Activated T-helper 1 cell treated with anti-CD3 and anti-CD28 coated beads, Interleukin-12 subunit alpha, Interleukin-12 subunit beta, Interleukin-2, Interleukin-4 antibody, amounts not matched to agents 30 ng/mL and 10 ng/mL and 1 ng/mL, durations not matched to agents 14 hours and 24 hours and 36 hours (primary cell): Measurements from ENCODE around the gene ABHD13. TPM values are rescaled to one million over a fixed set of nuclear protein-coding genes. Genes with fewer than 3 reads are reported as not detected.

Source experiments
- DNase-seq: peaks from one replicate; pipeline ENCODE4 v3.0.0; 2021; ENCODE audit warnings: low spot score
- H3K27ac Mint-ChIP-seq: one replicate; pipeline ENCODE4 v1.8.0; 2021; ENCODE audit warnings: mild to moderate bottlenecking, mixed read lengths
- H3K27me3 Mint-ChIP-seq: one replicate; pipeline ENCODE4 v1.8.0; 2022; ENCODE audit warnings: mild to moderate bottlenecking, moderate library complexity, mixed read lengths; ENCODE audit not compliant: insufficient read depth
- H3K36me3 Mint-ChIP-seq: one replicate; pipeline ENCODE4 v1.8.0; 2021; ENCODE audit warnings: low read depth, mixed read lengths
- H3K4me1 Mint-ChIP-seq: one replicate; pipeline ENCODE4 v1.8.0; 2021; ENCODE audit warnings: low read depth, mixed read lengths
- H3K4me3 Mint-ChIP-seq: one replicate; pipeline ENCODE4 v1.8.0; 2021; ENCODE audit warnings: mild to moderate bottlenecking, moderate library complexity, mixed read lengths
- H3K9me3 Mint-ChIP-seq: one replicate; pipeline ENCODE4 v1.8.0; 2021; ENCODE audit warnings: mixed read lengths
- intact Hi-C: fragments of 100-400 bp; cut with micrococcal nuclease; formaldehyde crosslinking; loops from one replicate; pipeline ENCODE4 v1.15.1; 2024
- total RNA-seq: library from RNA; stranded (reverse); gene quantifications from 2 replicates; pipeline ENCODE4 v1.2.3, GENCODE V29; 2022

ABHD13 gene
- total RNA-seq = 8.0 and 8.5 TPM in 2 replicates

- H3K36me3 Mint-ChIP-seq = peaks cover 9% of the 10 kb centered on the region
- peak within 1 kb of the TSS; percentile 94 for H3K27ac Mint-ChIP-seq
- peaks cover 2% of the 10 kb centered on the region for H3K27me3 Mint-ChIP-seq
- intact Hi-C loops = loop anchor here (1.0 to 5.0 kb wide), 4 partner anchors 51 to 1919 kb away; partner anchors contain the start of genes IRS2 and TNFSF13B
- DNase-seq = peak; percentile 89
- no peaks in the 10 kb centered on the region for H3K9me3 Mint-ChIP-seq
- peaks cover 44% of the 10 kb centered on the region for H3K4me1 Mint-ChIP-seq
- H3K4me3 Mint-ChIP-seq = peak within 1 kb of the TSS; percentile 95
Measured at GRCh38 chr13:108218044-108218974, at the start of gene ABHD13. Gene ABHD13 (plus strand): TSS chr13:108218392. CDS start chr13:108229219, 10,827 bp downstream.

GRCh38 chr13:108168929-108169328 lies 49.3 kb upstream of the ABHD13 start:
- Mint-ChIP-seq H3K4me1 (no peaks in the 10 kb centered on the region), H3K4me3 (no peak overlapping the region), H3K9me3 (peaks cover 12% of the 10 kb centered on the region), H3K36me3 (no peaks in the 10 kb centered on the region), H3K27me3 (peaks cover 4% of the 10 kb centered on the region), H3K27ac (no peak overlapping the region)
- DNase-seq = no peak
- intact Hi-C loops = no loop called here

- peak; percentile 2 for DNase-seq
- intact Hi-C loops = loop anchor here (1.0 to 2.0 kb wide), 2 partner anchors 44 to 721 kb away; no protein-coding TSS in a partner anchor
- no peak overlapping the region for H3K27ac Mint-ChIP-seq
Measured at GRCh38 chr13:108176685-108177274, 41.4 kb upstream of the ABHD13 start.

DNA sequence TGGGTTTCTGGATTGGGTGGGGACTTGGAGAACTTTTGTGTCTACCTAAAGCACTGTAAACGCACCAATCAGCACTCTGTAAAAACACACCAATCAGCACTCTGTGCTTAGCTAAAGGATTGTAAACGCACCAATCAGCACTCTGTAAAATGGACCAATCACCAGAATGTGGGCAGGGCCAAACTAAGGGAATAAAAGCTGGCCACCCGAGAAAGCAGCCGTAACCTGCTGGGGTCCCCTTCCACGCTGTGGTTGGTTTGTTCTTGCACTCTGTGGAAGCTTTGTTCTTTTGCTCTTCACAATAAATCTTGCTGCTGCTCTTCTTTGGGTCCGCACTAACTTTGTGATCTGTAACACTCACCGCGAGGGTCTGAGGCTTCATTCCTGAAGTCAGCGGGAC lies 40.1 kb upstream of the ABHD13 start:
- intact Hi-C loops = no loop called here
- Mint-ChIP-seq H3K4me3 (no peak overlapping the region), H3K27me3 (peaks cover 7% of the 10 kb centered on the region), H3K27ac (no peak overlapping the region), H3K4me1 (no peaks in the 10 kb centered on the region), H3K9me3 (no peaks in the 10 kb centered on the region), H3K36me3 (no peaks in the 10 kb centered on the region)
- no peak for DNase-seq

More at GRCh38 chr13:108176685-108177274, 41.4 kb upstream of the ABHD13 start:
- H3K4me3 Mint-ChIP-seq = no peak overlapping the region
- no peaks in the 10 kb centered on the region for H3K9me3 Mint-ChIP-seq
- H3K27me3 Mint-ChIP-seq = peaks cover 4% of the 10 kb centered on the region
- H3K36me3 Mint-ChIP-seq = no peaks in the 10 kb centered on the region
- no peaks in the 10 kb centered on the region for H3K4me1 Mint-ChIP-seq

- intact Hi-C loops = no loop called here
- Mint-ChIP-seq H3K36me3 (no peaks in the 10 kb centered on the region), H3K9me3 (no peaks in the 10 kb centered on the region), H3K27ac (no peak overlapping the region), H3K27me3 (peaks cover 5% of the 10 kb centered on the region), H3K4me1 (no peaks in the 10 kb centered on the region), H3K4me3 (no peak overlapping the region)
- no peak for DNase-seq
Measured at GRCh38 chr13:108182652-108183051, 35.5 kb upstream of the ABHD13 start.

DNA sequence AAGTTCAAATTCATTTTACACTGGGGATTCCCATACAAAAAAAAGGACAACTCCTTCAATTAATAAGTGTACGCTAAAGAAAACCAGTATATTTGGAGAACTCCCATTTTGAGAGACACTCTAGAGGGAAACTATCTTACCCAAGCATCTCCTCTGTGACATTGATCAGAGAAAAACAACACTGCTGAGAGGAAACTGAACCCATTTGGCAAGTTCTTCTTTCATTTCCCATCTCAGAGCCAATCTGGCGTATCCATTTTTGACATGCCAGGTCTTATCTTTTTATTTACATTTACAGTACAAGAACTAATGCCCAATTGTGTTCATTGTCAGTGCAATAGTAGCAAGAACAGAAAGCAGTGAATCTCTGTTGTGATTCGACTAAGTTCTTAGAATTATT lies 33.0 kb upstream of the ABHD13 start:
- Mint-ChIP-seq H3K27ac (no peak overlapping the region), H3K4me3 (no peak overlapping the region), H3K36me3 (no peaks in the 10 kb centered on the region), H3K9me3 (no peaks in the 10 kb centered on the region), H3K27me3 (peaks cover 5% of the 10 kb centered on the region), H3K4me1 (no peaks in the 10 kb centered on the region)
- intact Hi-C loops = no loop called here
- DNase-seq = no peak

- Mint-ChIP-seq H3K4me1 (no peaks in the 10 kb centered on the region), H3K4me3 (no peak overlapping the region), H3K27me3 (peaks cover 5% of the 10 kb centered on the region), H3K9me3 (no peaks in the 10 kb centered on the region), H3K36me3 (no peaks in the 10 kb centered on the region), H3K27ac (no peak overlapping the region)
- no peak for DNase-seq
- intact Hi-C loops = no loop called here
Measured at GRCh38 chr13:108188260-108188659, 29.9 kb upstream of the ABHD13 start.

- Mint-ChIP-seq H3K27me3 (peaks cover 3% of the 10 kb centered on the region), H3K4me3 (no peak overlapping the region)
Measured at GRCh38 chr13:108190897-108191296, 27.3 kb upstream of the ABHD13 start.

GRCh38 chr13:108193806-108194205 lies 24.4 kb upstream of the ABHD13 start:
- peaks cover 2% of the 10 kb centered on the region for H3K36me3 Mint-ChIP-seq
- intact Hi-C loops = no loop called here

More at GRCh38 chr13:108190897-108191296, 27.3 kb upstream of the ABHD13 start:
- Mint-ChIP-seq H3K4me1 (no peaks in the 10 kb centered on the region), H3K27ac (no peak overlapping the region), H3K9me3 (peaks cover 5% of the 10 kb centered on the region), H3K36me3 (no peaks in the 10 kb centered on the region)
- DNase-seq = no peak
- intact Hi-C loops = no loop called here

GRCh38 chr13:108194435-108194936 lies 23.7 kb upstream of the ABHD13 start:
- intact Hi-C loops = no loop called here
- H3K4me1 Mint-ChIP-seq = no peaks in the 10 kb centered on the region
- H3K4me3 Mint-ChIP-seq = no peak overlapping the region
- peaks cover 2% of the 10 kb centered on the region for H3K36me3 Mint-ChIP-seq
- peaks cover 10% of the 10 kb centered on the region for H3K27me3 Mint-ChIP-seq
- peaks cover 14% of the 10 kb centered on the region for H3K9me3 Mint-ChIP-seq
- H3K27ac Mint-ChIP-seq = no peak overlapping the region
- no peak for DNase-seq

More at GRCh38 chr13:108193806-108194205, 24.4 kb upstream of the ABHD13 start:
- no peak overlapping the region for H3K27ac Mint-ChIP-seq
- no peak overlapping the region for H3K4me3 Mint-ChIP-seq
- peaks cover 10% of the 10 kb centered on the region for H3K9me3 Mint-ChIP-seq
- H3K27me3 Mint-ChIP-seq = peaks cover 8% of the 10 kb centered on the region
- H3K4me1 Mint-ChIP-seq = no peaks in the 10 kb centered on the region
- DNase-seq = no peak

GRCh38 chr13:108195146-108195545 lies 23.0 kb upstream of the ABHD13 start:
- no peak overlapping the region for H3K4me3 Mint-ChIP-seq
- H3K27me3 Mint-ChIP-seq = peaks cover 10% of the 10 kb centered on the region
- peaks cover 2% of the 10 kb centered on the region for H3K36me3 Mint-ChIP-seq
- H3K27ac Mint-ChIP-seq = no peak overlapping the region
- intact Hi-C loops = no loop called here
- peaks cover 19% of the 10 kb centered on the region for H3K9me3 Mint-ChIP-seq
- H3K4me1 Mint-ChIP-seq = no peaks in the 10 kb centered on the region
- no peak for DNase-seq

- H3K4me1 Mint-ChIP-seq = peaks cover 3% of the 10 kb centered on the region
- peaks cover 19% of the 10 kb centered on the region for H3K9me3 Mint-ChIP-seq
- H3K27ac Mint-ChIP-seq = no peak overlapping the region
Measured at GRCh38 chr13:108195861-108196260, 22.3 kb upstream of the ABHD13 start.

More at GRCh38 chr13:108195861-108196260, 22.3 kb upstream of the ABHD13 start:
- no peak overlapping the region for H3K4me3 Mint-ChIP-seq
- intact Hi-C loops = no loop called here
- DNase-seq = no peak
- H3K36me3 Mint-ChIP-seq = peaks cover 2% of the 10 kb centered on the region
- peaks cover 10% of the 10 kb centered on the region for H3K27me3 Mint-ChIP-seq
